Small intestine (tissue), 7 donors: Measurements from ENCODE around the gene MAP2K4. TPM values are rescaled to one million over a fixed set of nuclear protein-coding genes. Genes with fewer than 3 reads are reported as not detected.

Source experiments
- DNase-seq, 2 donors: peaks; one replicate each; pipeline versions ENCODE4 v3.0.0 to v3.0.0-alpha.2; 2013
- FAIRE-seq: peaks from 2 replicates; lab custom pipeline; 2012; peaks lifted over from hg19 to GRCh38; lab: Jason Lieb, UNC
- H3K27ac ChIP-seq, 3 donors: one replicate each; pipeline ENCODE4 v1.5.1; 2013; ENCODE audit warnings: low read length in 2 of 3, mild to moderate bottlenecking in 2 of 3, control low read depth in 1 of 3, inconsistent platforms in 1 of 3, low read depth in 1 of 3, moderate library complexity in 1 of 3
- H3K27me3 ChIP-seq, 3 donors: one replicate each; pipeline ENCODE4 v1.6.1; 2013; ENCODE audit warnings: low read length in 3 of 3, inconsistent platforms in 1 of 3; ENCODE audit not compliant: control insufficient read depth in 3 of 3, insufficient read depth in 3 of 3
- H3K36me3 ChIP-seq, 3 donors: one replicate each; pipeline ENCODE4 v1.6.1; 2013; ENCODE audit warnings: low read length in 3 of 3, inconsistent platforms in 1 of 3, low read depth in 1 of 3, mild to moderate bottlenecking in 1 of 3, moderate library complexity in 1 of 3; ENCODE audit not compliant: control insufficient read depth in 3 of 3, insufficient read depth in 2 of 3
- H3K4me1 ChIP-seq, 3 donors: one replicate each; pipeline ENCODE4 v1.6.1; 2013; ENCODE audit warnings: low read length in 2 of 3, inconsistent platforms in 1 of 3, low read depth in 1 of 3, mild to moderate bottlenecking in 1 of 3, moderate library complexity in 1 of 3; ENCODE audit not compliant: control insufficient read depth in 3 of 3, insufficient read depth in 2 of 3
- H3K4me3 ChIP-seq, 3 donors: one replicate each; pipeline ENCODE4 v1.5.1; 2013; ENCODE audit warnings: low read length in 3 of 3, control low read depth in 1 of 3, inconsistent platforms in 1 of 3, low read depth in 1 of 3, mild to moderate bottlenecking in 1 of 3, moderate library complexity in 1 of 3
- H3K9me3 ChIP-seq, 2 donors: one replicate each; pipeline ENCODE4 v1.6.1; 2013; ENCODE audit warnings: low read depth in 1 of 2, low read length in 1 of 2; ENCODE audit not compliant: control insufficient read depth in 2 of 2, insufficient read depth in 1 of 2
- WGBS, 3 donors: extraction: QIAGEN DNeasy Blood & Tissue Kit; methylation state at CpG; one replicate each; pipeline ENCODE4 v1.1.7; 2013; 5-methylcytosine and 5-hydroxymethylcytosine counted together
- polyA plus RNA-seq, 4 donors: library from polyadenylated mRNA; stranded (reverse) in 3 of 4; unstranded in 1 of 4; fragments of 200-250 nt in 3 of 4; fragments of 120-200 nt in 1 of 4; gene quantifications; one replicate each; pipeline versions ENCODE4 v1.2.1 to v1.2.3, GENCODE V29; 2013
- donor health status: healthy with polysubstance abuse.
- donor health status: control.
- donor health status: control.
- donor health status: Bipolar disorder and iron deficiency.
- donor health status: healthy.

The MAP2K4 gene
- polyA plus RNA-seq, 4 donors, result 11.6 to 27.7 (median 12.2) TPM

GRCh38 chr17:12058535-12058934 lies 37.9 kb downstream of the MAP2K4 start:
- H3K36me3 ChIP-seq, result peaks cover 0 to 4% (median 0%) of the 10 kb centered on the region in 3 donors
- no peaks in the 10 kb centered on the region for H3K27me3 ChIP-seq
- FAIRE-seq, result no peak
- no peaks in the 10 kb centered on the region for H3K9me3 ChIP-seq
- no peak overlapping the region for H3K27ac ChIP-seq
- no peaks in the 10 kb centered on the region for H3K4me1 ChIP-seq
- H3K4me3 ChIP-seq, result no peak overlapping the region
- DNase-seq, result no peak

GRCh38 chr17:12062249-12062648 lies 41.6 kb downstream of the MAP2K4 start:
- Histone ChIP-seq H3K9me3 (no peaks in the 10 kb centered on the region), H3K4me1 (no peaks in the 10 kb centered on the region), H3K36me3 (peaks cover 0 to 6% (median 3%) of the 10 kb centered on the region in 3 donors), H3K27ac (no peak overlapping the region), H3K4me3 (no peak overlapping the region), H3K27me3 (no peaks in the 10 kb centered on the region)
- WGBS, 3 donors, result 95 to 99% (median 98%) methylated on average over 3 of the region's 3 CpGs
- FAIRE-seq (no peak), DNase-seq (no peak)

GRCh38 chr17:12064395-12064794 lies 43.7 kb downstream of the MAP2K4 start:
- Histone ChIP-seq H3K9me3 (no peaks in the 10 kb centered on the region), H3K27me3 (no peaks in the 10 kb centered on the region), H3K4me1 (no peaks in the 10 kb centered on the region), H3K36me3 (peaks cover 0 to 6% (median 3%) of the 10 kb centered on the region in 3 donors), H3K4me3 (no peak overlapping the region), H3K27ac (no peak overlapping the region)
- 94 to 100% (median 97%) methylated on average over 2 of the region's 2 CpGs for WGBS, 3 donors
- DNase-seq (no peak), FAIRE-seq (no peak)

GRCh38 chr17:12067485-12067884 lies 46.8 kb downstream of the MAP2K4 start:
- Histone ChIP-seq H3K4me3 (no peak overlapping the region), H3K27me3 (no peaks in the 10 kb centered on the region), H3K27ac (no peak overlapping the region), H3K4me1 (no peaks in the 10 kb centered on the region), H3K9me3 (no peaks in the 10 kb centered on the region), H3K36me3 (peaks cover 0 to 5% (median 3%) of the 10 kb centered on the region in 3 donors)
- FAIRE-seq (no peak), DNase-seq (no peak)
- WGBS, 3 donors, result 84 to 90% (median 88%) methylated on average over 2 of the region's 2 CpGs

GRCh38 chr17:12068946-12069345 lies 48.3 kb downstream of the MAP2K4 start:
- Histone ChIP-seq H3K27ac (no peak overlapping the region), H3K4me1 (no peaks in the 10 kb centered on the region), H3K4me3 (no peak overlapping the region), H3K9me3 (no peaks in the 10 kb centered on the region), H3K36me3 (peaks cover 0 to 6% (median 4%) of the 10 kb centered on the region in 3 donors), H3K27me3 (no peaks in the 10 kb centered on the region)
- FAIRE-seq, result no peak
- no peak for DNase-seq

- H3K9me3 ChIP-seq, result no peaks in the 10 kb centered on the region
- FAIRE-seq (no peak), DNase-seq (no peak)
- no peaks in the 10 kb centered on the region for H3K4me1 ChIP-seq
- no peak overlapping the region for H3K27ac ChIP-seq
- no peaks in the 10 kb centered on the region for H3K27me3 ChIP-seq
- H3K4me3 ChIP-seq, result no peak overlapping the region
- H3K36me3 ChIP-seq, result peaks cover 0 to 8% (median 6%) of the 10 kb centered on the region in 3 donors
Measured at GRCh38 chr17:12070561-12070960, 49.9 kb downstream of the MAP2K4 start.

GRCh38 chr17:12074346-12074745 lies 53.7 kb downstream of the MAP2K4 start:
- H3K4me3 ChIP-seq, result no peak overlapping the region
- H3K36me3 ChIP-seq, result peaks cover 0 to 12% (median 8%) of the 10 kb centered on the region in 3 donors
- no peaks in the 10 kb centered on the region for H3K4me1 ChIP-seq
- 66 to 81% (median 76%) methylated on average over 3 of the region's 3 CpGs for WGBS, 3 donors
- no peaks in the 10 kb centered on the region for H3K27me3 ChIP-seq
- no peak for DNase-seq
- no peaks in the 10 kb centered on the region for H3K9me3 ChIP-seq
- no peak overlapping the region for H3K27ac ChIP-seq
- no peak for FAIRE-seq

GRCh38 chr17:12077773-12078172 lies 57.1 kb downstream of the MAP2K4 start:
- no peaks in the 10 kb centered on the region for H3K4me1 ChIP-seq
- no peaks in the 10 kb centered on the region for H3K27me3 ChIP-seq
- H3K4me3 ChIP-seq, result no peak overlapping the region
- 94 to 98% (median 96%) methylated on average over 2 of the region's 2 CpGs for WGBS, 3 donors
- H3K36me3 ChIP-seq, result peaks cover 0 to 14% (median 12%) of the 10 kb centered on the region in 3 donors
- FAIRE-seq, result no peak
- DNase-seq, result no peak
- H3K9me3 ChIP-seq, result no peaks in the 10 kb centered on the region
- no peak overlapping the region for H3K27ac ChIP-seq

GRCh38 chr17:12078791-12079190 lies 58.1 kb downstream of the MAP2K4 start:
- no peaks in the 10 kb centered on the region for H3K27me3 ChIP-seq
- no peaks in the 10 kb centered on the region for H3K4me1 ChIP-seq
- WGBS, 3 donors, result 72 to 82% (median 82%) methylated on average over 2 of the region's 2 CpGs
- no peak overlapping the region for H3K4me3 ChIP-seq
- no peak for DNase-seq
- H3K9me3 ChIP-seq, result no peaks in the 10 kb centered on the region
- no peak overlapping the region for H3K27ac ChIP-seq
- no peak for FAIRE-seq
- peaks cover 0 to 14% (median 9%) of the 10 kb centered on the region in 3 donors for H3K36me3 ChIP-seq
